A549 (cell line): ENCODE measurements around the gene NGF. TPM values are rescaled to one million over a fixed set of nuclear protein-coding genes. Genes with fewer than 3 reads are reported as not detected.

Experiments
- ATAC-seq, 2 experiments: fragments of 200-7000 bp in 1 of 2; fragments of >200 bp in 1 of 2; cut with Nextera tagmentation in 1 of 2; cut with Tn5 transposase in 1 of 2; 3 replicates each; pipeline versions ENCODE4 v1.8.0 to v1.9.1; 2018 to 2020; ENCODE audit warnings: mild to moderate bottlenecking in 1 of 2, moderate library complexity in 1 of 2
- CTCF ChIA-PET: fragments of 300-600 bp; sonication (Branson Sonifier 250); formaldehyde crosslinking; extraction: SDS; loops from one replicate; lab custom pipeline; 2021; ENCODE audit warnings: antibody characterized with exemption, inconsistent platforms; lab: Yijun Ruan, JAX
- POLR2A ChIA-PET: fragments of 350-600 bp; formaldehyde crosslinking; extraction: SDS; loops from one replicate; lab custom pipeline; 2021; ENCODE audit warnings: antibody characterized with exemption, inconsistent platforms; lab: Yijun Ruan, JAX
- DNase-seq, 2 experiments: peaks; one replicate each; pipeline versions ENCODE4 v3.0.0 to v3.0.0-alpha.2; 2011 to 2016; ENCODE audit warnings: low read depth in 1 of 2, low spot score in 1 of 2
- FAIRE-seq: peaks from 2 replicates; lab custom pipeline; 2011; peaks lifted over from hg19 to GRCh38; lab: Jason Lieb, UNC
- H3K27ac ChIP-seq, 2 experiments: fragments of >200 bp; sonication (Bioruptor Twin); formaldehyde crosslinking; 3 replicates each; pipeline ENCODE4 v1.5.1; 2016 to 2017
- H3K4me1 ChIP-seq: fragments of >200 bp; sonication (Bioruptor Twin); formaldehyde crosslinking; 3 replicates; pipeline ENCODE4 v1.6.1; 2016
- H3K4me2 ChIP-seq: fragments of >200 bp; sonication (Bioruptor Twin); formaldehyde crosslinking; 3 replicates; pipeline ENCODE4 v1.6.1; 2016
- H3K4me3 ChIP-seq: fragments of >200 bp; sonication (Bioruptor Twin); formaldehyde crosslinking; 3 replicates; pipeline ENCODE4 v1.5.1; 2016
- H3K9me3 ChIP-seq: fragments of >200 bp; sonication (Bioruptor Twin); formaldehyde crosslinking; 3 replicates; pipeline ENCODE4 v1.6.1; 2016
- BHLHE40 ChIP-seq: IDR thresholded peaks from 2 replicates; pipeline ENCODE4 v1.6.1; 2012; ENCODE audit warnings: low read depth, low read length, inconsistent platforms
- CHD2 ChIP-seq: fragments of 150-350 bp; IDR thresholded peaks from 2 replicates; pipeline ENCODE4 v1.6.1; 2014; ENCODE audit warnings: low read length; ENCODE audit not compliant: partially characterized antibody
- E2F6 ChIP-seq: IDR thresholded peaks from 2 replicates; pipeline ENCODE4 v1.6.1; 2012; ENCODE audit warnings: low read depth, borderline replicate concordance
- EHF ChIP-seq: fragments of 250-450 bp; sonication (Bioruptor Pico); IDR thresholded peaks from 2 replicates; pipeline ENCODE4 v1.5.0; 2020; ENCODE audit warnings: mild to moderate bottlenecking
- ESRRA ChIP-seq: fragments of 150-350 bp; IDR thresholded peaks from 2 replicates; pipeline ENCODE4 v1.6.1; 2014; ENCODE audit warnings: mild to moderate bottlenecking, low read length, borderline replicate concordance
- FOSL2 ChIP-seq, 2 experiments: fragments of 450-650 bp in 1 of 2; fragments of >200 bp in 1 of 2; sonication (Bioruptor Twin) in 1 of 2; formaldehyde crosslinking; IDR thresholded peaks; 2 replicates each; pipeline versions ENCODE4 v1.5.0 to v1.6.1; 2016 to 2020; ENCODE audit warnings: mild to moderate bottlenecking in 1 of 2, moderate library complexity in 1 of 2
- HES2 ChIP-seq: fragments of >200 bp; sonication (Bioruptor Twin); formaldehyde crosslinking; IDR thresholded peaks from 2 replicates; pipeline ENCODE4 v1.6.1; 2016
- HEYL ChIP-seq: fragments of 250-450 bp; sonication (Bioruptor Pico); IDR thresholded peaks from 2 replicates; pipeline ENCODE4 v1.8.0; 2021; ENCODE audit warnings: mild to moderate bottlenecking, moderate library complexity
- HOXB13 ChIP-seq: fragments of 250-450 bp; sonication (Bioruptor Pico); IDR thresholded peaks from 2 replicates; pipeline ENCODE4 v1.5.0; 2020; ENCODE audit warnings: low read depth, mild to moderate bottlenecking, moderate library complexity
- HOXB5 ChIP-seq: fragments of 250-450 bp; sonication (Bioruptor Pico); IDR thresholded peaks from 2 replicates; pipeline ENCODE4 v1.5.0; 2020; ENCODE audit warnings: mild to moderate bottlenecking, moderate library complexity
- KDM5A ChIP-seq: fragments of 200-600 bp; sonication (generic); IDR thresholded peaks from 2 replicates; pipeline ENCODE4 v1.6.1; 2016; ENCODE audit warnings: antibody characterized with exemption, mild to moderate bottlenecking
- MAFK ChIP-seq: fragments of 450-650 bp; IDR thresholded peaks from 2 replicates; pipeline ENCODE4 v1.6.1; 2014; ENCODE audit not compliant: partially characterized antibody
- MAZ ChIP-seq: fragments of 150-350 bp; IDR thresholded peaks from 2 replicates; pipeline ENCODE4 v1.6.1; 2014; ENCODE audit warnings: antibody characterized with exemption, low read depth, low read length, borderline replicate concordance
- MYC ChIP-seq: IDR thresholded peaks from 2 replicates; pipeline ENCODE4 v1.6.1; 2012; ENCODE audit warnings: mild to moderate bottlenecking, inconsistent platforms, low read length, improper control_type of control experiment, borderline replicate concordance
- NR3C1 ChIP-seq: fragments of >200 bp; sonication (Bioruptor Twin); formaldehyde crosslinking; IDR thresholded peaks from 3 replicates; pipeline ENCODE4 v1.6.1; 2017
- PBX3 ChIP-seq: IDR thresholded peaks from 2 replicates; pipeline ENCODE4 v1.6.1; 2012
- POLR2AphosphoS2 ChIP-seq: conservative IDR thresholded peaks from 2 replicates; pipeline ENCODE4 v1.6.1; 2012; ENCODE audit warnings: low read length, improper control_type of control experiment, inconsistent platforms
- RAD21 ChIP-seq, 2 experiments: fragments of >200 bp in 1 of 2; sonication (Bioruptor Twin) in 1 of 2; formaldehyde crosslinking in 1 of 2; IDR thresholded peaks in 1 of 2; conservative IDR thresholded peaks in 1 of 2; 2 replicates in 1 of 2; 3 replicates in 1 of 2; pipeline ENCODE4 v1.6.1; 2012 to 2018; ENCODE audit warnings: inconsistent platforms in 1 of 2
- RARB ChIP-seq: fragments of 250-450 bp; sonication (Bioruptor Pico); IDR thresholded peaks from 2 replicates; pipeline ENCODE4 v1.8.0; 2021; ENCODE audit warnings: mild to moderate bottlenecking, moderate library complexity
- RCOR1 ChIP-seq: fragments of 150-350 bp; IDR thresholded peaks from 2 replicates; pipeline ENCODE4 v1.6.1; 2014; ENCODE audit warnings: antibody characterized with exemption, low read length, low read depth
- RNF2 ChIP-seq: fragments of 200-600 bp; sonication (generic); IDR thresholded peaks from 2 replicates; pipeline ENCODE4 v1.6.1; 2016; ENCODE audit warnings: low read depth, mild to moderate bottlenecking, antibody characterized with exemption, moderate library complexity, borderline replicate concordance
- TFCP2L1 ChIP-seq: fragments of 250-450 bp; sonication (Bioruptor Pico); IDR thresholded peaks from 2 replicates; pipeline ENCODE4 v1.5.0; 2021; ENCODE audit warnings: mild to moderate bottlenecking
- TP53 ChIP-seq: fragments of 250-450 bp; sonication (Bioruptor Pico); IDR thresholded peaks from 2 replicates; pipeline ENCODE4 v1.5.0; 2021; ENCODE audit warnings: mild to moderate bottlenecking, moderate library complexity
- ZC3H11A ChIP-seq: fragments of 450-650 bp; IDR thresholded peaks from 2 replicates; pipeline ENCODE4 v1.6.1; 2014; ENCODE audit warnings: antibody characterized with exemption, mild to moderate bottlenecking
- ZFP36 ChIP-seq: fragments of 450-650 bp; IDR thresholded peaks from 2 replicates; pipeline ENCODE4 v1.6.1; 2014; ENCODE audit warnings: borderline replicate concordance; ENCODE audit not compliant: partially characterized antibody
- ZNF302 ChIP-seq: fragments of 250-450 bp; sonication (Bioruptor Pico); IDR thresholded peaks from 2 replicates; pipeline ENCODE4 v1.9.0; 2021; ENCODE audit warnings: inconsistent platforms, mild to moderate bottlenecking, moderate library complexity
- ZSCAN20 ChIP-seq: fragments of 250-450 bp; sonication (Bioruptor Pico); IDR thresholded peaks from 2 replicates; pipeline ENCODE4 v1.8.0; 2022; ENCODE audit warnings: mild to moderate bottlenecking, moderate library complexity
- WGBS: methylation state at CpG from one replicate; pipeline ENCODE4 v1.1.6; 2017; ENCODE audit errors: missing lambda C conversion rate; 5-methylcytosine and 5-hydroxymethylcytosine counted together
- polyA plus RNA-seq, 4 experiments: library from polyadenylated mRNA; depleted of rRNA in 3 of 4; stranded (reverse); fragments of >200 nt; fragmentation: RNase III in 1 of 4; extraction: RNeasy Plus Mini Kit Qiagen cat#74134 plus additional on column Dnase treatment in 1 of 4; gene quantifications; 2 replicates in 3 of 4; 3 replicates in 1 of 4; pipeline ENCODE4 v1.2.3, GENCODE V29; 2011 to 2017
- TF ChIP-seq, protein P1 (sequence below): fragments of >200 bp; sonication (Bioruptor Twin); formaldehyde crosslinking; IDR thresholded peaks from 3 replicates; pipeline ENCODE4 v1.6.1; 2016
- TF ChIP-seq, protein P2 (sequence below): fragments of 150-350 bp; IDR thresholded peaks from 2 replicates; pipeline ENCODE4 v1.6.1; 2014; ENCODE audit warnings: low read depth, mild to moderate bottlenecking, low read length

The NGF gene
- polyA plus RNA-seq, 2 of the 4 experiments (the other 2 are of a cell fraction) = 0.71 to 1.6 TPM

GRCh38 chr1:115246526-115246925 lies 91.5 kb downstream of the NGF start:
- TF ChIP-seq FOSL2 (IDR thresholded peaks at IDR 0.05) = no peak
- no peak for TF ChIP-seq FOSL2 (CRISPR knock-in tag; IDR thresholded peaks at IDR 0.05)
- TF ChIP-seq ZC3H11A = no peak
- no peak for TF ChIP-seq TFCP2L1 (CRISPR knock-in tag)
- no peak for TF ChIP-seq RNF2
- TF ChIP-seq HEYL (CRISPR knock-in tag) = no peak
- no peak for TF ChIP-seq HOXB13 (CRISPR knock-in tag)
- TF ChIP-seq KDM5A = no peak
- TF ChIP-seq POLR2AphosphoS2 = no peak
- TF ChIP-seq RCOR1 = no peak
- no peak for TF ChIP-seq MAFK
- TF ChIP-seq, protein P1, sequence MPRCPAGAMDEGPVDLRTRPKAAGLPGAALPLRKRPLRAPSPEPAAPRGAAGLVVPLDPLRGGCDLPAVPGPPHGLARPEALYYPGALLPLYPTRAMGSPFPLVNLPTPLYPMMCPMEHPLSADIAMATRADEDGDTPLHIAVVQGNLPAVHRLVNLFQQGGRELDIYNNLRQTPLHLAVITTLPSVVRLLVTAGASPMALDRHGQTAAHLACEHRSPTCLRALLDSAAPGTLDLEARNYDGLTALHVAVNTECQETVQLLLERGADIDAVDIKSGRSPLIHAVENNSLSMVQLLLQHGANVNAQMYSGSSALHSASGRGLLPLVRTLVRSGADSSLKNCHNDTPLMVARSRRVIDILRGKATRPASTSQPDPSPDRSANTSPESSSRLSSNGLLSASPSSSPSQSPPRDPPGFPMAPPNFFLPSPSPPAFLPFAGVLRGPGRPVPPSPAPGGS = no peak
- no peak for TF ChIP-seq RAD21 (conservative IDR thresholded peaks at IDR 0.05 in 1 of 2, IDR thresholded peaks at IDR 0.05 in 1 of 2)
- no peak for TF ChIP-seq HOXB5 (CRISPR knock-in tag)
- TF ChIP-seq ESRRA = no peak
- TF ChIP-seq NR3C1 = no peak
- H3K27ac ChIP-seq = no peak overlapping the region
- no peak overlapping the region for H3K4me2 ChIP-seq
- no peak for FAIRE-seq
- H3K9me3 ChIP-seq = no peaks in the 10 kb centered on the region; the same call in 2 of the 3 replicates
- CTCF ChIA-PET = no interaction called here
- whole genome bisulfite sequencing = 55% methylated on average over 1 of the region's 1 CpG
- DNase-seq = no peak
- no peak for ATAC-seq
- no peaks in the 10 kb centered on the region for H3K4me1 ChIP-seq
- H3K4me3 ChIP-seq = no peak overlapping the region
- POLR2A ChIA-PET = no interaction called here

- WGBS = 95% methylated on average over 1 of the region's 1 CpG
- FAIRE-seq = no peak
- TF ChIP-seq TP53 = no peak
- no peak for TF ChIP-seq CHD2
- TF ChIP-seq RAD21 (conservative IDR thresholded peaks at IDR 0.05 in 1 of 2, IDR thresholded peaks at IDR 0.05 in 1 of 2) = no peak
- no peak for TF ChIP-seq ZC3H11A
- TF ChIP-seq MYC = no peak
- TF ChIP-seq, protein P1 = no peak
- TF ChIP-seq E2F6 = no peak
- no peak for TF ChIP-seq EHF
- TF ChIP-seq HEYL (CRISPR knock-in tag) = no peak
- TF ChIP-seq RARB (CRISPR knock-in tag) = no peak
- TF ChIP-seq RNF2 = no peak
- TF ChIP-seq ZFP36 = no peak
- TF ChIP-seq, protein P2, sequence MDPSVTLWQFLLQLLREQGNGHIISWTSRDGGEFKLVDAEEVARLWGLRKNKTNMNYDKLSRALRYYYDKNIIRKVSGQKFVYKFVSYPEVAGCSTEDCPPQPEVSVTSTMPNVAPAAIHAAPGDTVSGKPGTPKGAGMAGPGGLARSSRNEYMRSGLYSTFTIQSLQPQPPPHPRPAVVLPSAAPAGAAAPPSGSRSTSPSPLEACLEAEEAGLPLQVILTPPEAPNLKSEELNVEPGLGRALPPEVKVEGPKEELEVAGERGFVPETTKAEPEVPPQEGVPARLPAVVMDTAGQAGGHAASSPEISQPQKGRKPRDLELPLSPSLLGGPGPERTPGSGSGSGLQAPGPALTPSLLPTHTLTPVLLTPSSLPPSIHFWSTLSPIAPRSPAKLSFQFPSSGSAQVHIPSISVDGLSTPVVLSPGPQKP = no peak
- no peak for TF ChIP-seq BHLHE40
- TF ChIP-seq MAZ = no peak
- no peak for TF ChIP-seq ZNF302 (CRISPR knock-in tag)
- TF ChIP-seq PBX3 = no peak
- TF ChIP-seq HES2 = no peak
- TF ChIP-seq ZSCAN20 (CRISPR knock-in tag) = no peak
These were observed 92.8 kb downstream of the NGF start for GRCh38 chr1:115245227-115245626.

More at GRCh38 chr1:115245227-115245626, 92.8 kb downstream of the NGF start:
- no peak for ATAC-seq
- H3K9me3 ChIP-seq = no peaks in the 10 kb centered on the region; the same call in 2 of the 3 replicates
- DNase-seq = no peak
- H3K27ac ChIP-seq = no peak overlapping the region
- ChIA-PET POLR2A (no interaction called here), CTCF (no interaction called here)
- H3K4me1 ChIP-seq = no peaks in the 10 kb centered on the region
- no peak overlapping the region for H3K4me3 ChIP-seq
- no peak overlapping the region for H3K4me2 ChIP-seq
